DND-41 (cell line): Measurements from ENCODE around the gene CHTF18.

ENCODE experiments used
- ATAC-seq: fragments of 200-7000 bp; cut with Tn5 transposase; 3 replicates; pipeline ENCODE4 v1.9.1; 2021; ENCODE audit warnings: low read depth; ENCODE audit not compliant: insufficient read depth
- DNase-seq: peaks from one replicate; pipeline ENCODE4 v3.0.0-alpha.2; 2020
- H2AFZ ChIP-seq: 2 replicates; pipeline ENCODE4 v1.6.0; 2012; ENCODE audit warnings: low read depth, low read length
- H3K27ac ChIP-seq: 2 replicates; pipeline ENCODE4 v1.5.1; 2012; ENCODE audit warnings: low read length, inconsistent platforms
- H3K27me3 ChIP-seq: fragments of 200-600 bp; sonication (generic); 2 replicates; pipeline ENCODE4 v1.6.0; 2012; ENCODE audit warnings: low read length, mild to moderate bottlenecking, inconsistent platforms; ENCODE audit not compliant: insufficient read depth, poor library complexity
- H3K36me3 ChIP-seq: 2 replicates; pipeline ENCODE4 v1.5.1; 2012; ENCODE audit warnings: low read length, inconsistent platforms; ENCODE audit not compliant: insufficient read depth
- H3K4me1 ChIP-seq: 2 replicates; pipeline ENCODE4 v1.5.1; 2012; ENCODE audit warnings: mild to moderate bottlenecking, low read length; ENCODE audit not compliant: insufficient read depth
- H3K4me2 ChIP-seq: 2 replicates; pipeline ENCODE4 v1.6.0; 2012; ENCODE audit warnings: mild to moderate bottlenecking, moderate library complexity, low read length, inconsistent platforms; ENCODE audit not compliant: insufficient read depth
- H3K4me3 ChIP-seq, 2 experiments: fragments of 200-600 bp in 1 of 2; shearing (Covaris generic) in 1 of 2; 2 replicates each; pipeline ENCODE4 v1.5.1; 2012 to 2016; ENCODE audit warnings: inconsistent platforms in 2 of 2, low read length in 2 of 2, mild to moderate bottlenecking in 2 of 2, low read depth in 1 of 2, moderate library complexity in 1 of 2
- H3K79me2 ChIP-seq: 2 replicates; pipeline ENCODE4 v1.6.0; 2012; ENCODE audit warnings: low read length, inconsistent platforms; ENCODE audit not compliant: insufficient read depth
- H3K9ac ChIP-seq: 2 replicates; pipeline ENCODE4 v1.6.0; 2012; ENCODE audit warnings: low read depth, mild to moderate bottlenecking, inconsistent platforms, low read length, moderate library complexity
- H3K9me3 ChIP-seq: 2 replicates; pipeline ENCODE4 v1.5.1; 2012; ENCODE audit warnings: low read length, moderate library complexity, mild to moderate bottlenecking, inconsistent platforms; ENCODE audit not compliant: insufficient read depth, severe bottlenecking
- H4K20me1 ChIP-seq: 2 replicates; pipeline ENCODE4 v1.6.0; 2012; ENCODE audit warnings: low read length; ENCODE audit not compliant: insufficient read depth
- CTCF ChIP-seq: IDR thresholded peaks from 2 replicates; pipeline ENCODE4 v1.5.1; 2012; ENCODE audit warnings: borderline replicate concordance, low read length, moderate library complexity, mild to moderate bottlenecking; ENCODE audit not compliant: poor library complexity, severe bottlenecking; ENCODE audit errors: extremely low read depth
- EZH2 ChIP-seq: IDR thresholded peaks from 3 replicates; pipeline ENCODE4 v1.6.1; 2012; ENCODE audit warnings: borderline replicate concordance, low read depth, mild to moderate bottlenecking, moderate library complexity, low read length, inconsistent platforms; ENCODE audit not compliant: severe bottlenecking

CHTF18 gene

DNA sequence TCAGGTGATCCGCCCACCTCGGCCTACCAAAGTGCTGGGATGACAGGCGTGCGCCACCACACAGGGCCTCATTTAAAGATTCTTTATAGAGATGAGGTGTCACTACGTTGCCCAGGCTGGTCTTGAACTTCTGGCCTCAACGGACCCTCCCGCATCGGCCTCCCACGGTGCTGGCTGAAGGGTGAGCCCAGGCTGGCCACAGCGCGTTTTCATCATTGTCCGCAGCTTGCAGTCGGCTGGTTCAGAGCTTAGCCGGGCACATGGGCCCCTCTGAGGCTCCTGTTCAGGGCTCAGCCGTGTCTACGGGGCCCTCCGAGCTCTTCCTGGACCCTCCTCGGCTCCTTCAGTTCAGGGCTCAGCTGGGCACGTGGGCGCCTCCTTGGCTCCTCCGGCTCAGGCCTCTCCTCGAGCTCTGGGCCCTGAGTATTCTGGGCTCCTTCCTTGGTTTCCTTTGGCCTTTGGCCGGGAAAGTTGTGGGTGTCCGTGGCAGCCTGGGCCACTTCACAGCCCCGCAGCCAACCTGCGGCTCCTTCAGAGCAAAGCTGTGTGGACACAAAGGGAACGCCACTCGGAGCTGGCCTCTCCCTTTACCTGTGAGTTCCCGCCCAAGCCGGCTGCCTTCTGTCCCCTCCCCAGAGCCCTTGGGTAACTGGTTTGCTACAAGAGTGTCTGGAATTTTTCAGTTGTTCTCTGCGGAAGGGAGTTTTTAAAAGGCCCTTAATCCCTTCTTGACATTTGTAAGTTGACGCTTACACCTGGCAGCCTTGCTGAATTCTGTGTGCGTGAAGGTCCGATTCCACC lies 29.1 kb upstream of the CHTF18 start:
- H3K4me1 ChIP-seq, result no peaks in the 10 kb centered on the region
- no peak overlapping the region for H3K27ac ChIP-seq
- no peak overlapping the region for H3K9ac ChIP-seq
- no peak overlapping the region for H3K4me3 ChIP-seq
- no peak for ATAC-seq
- H3K9me3 ChIP-seq, result no peaks in the 10 kb centered on the region
- DNase-seq, result no peak
- H3K4me2 ChIP-seq, result no peak overlapping the region
- TF ChIP-seq CTCF, result no peak
- no peak for TF ChIP-seq EZH2
- no peaks in the 10 kb centered on the region; the same call in 1 of the 2 replicates for H4K20me1 ChIP-seq
- H3K36me3 ChIP-seq, result no peaks in the 10 kb centered on the region
- no peak overlapping the region for H2AFZ ChIP-seq
- no peaks in the 10 kb centered on the region for H3K79me2 ChIP-seq
- no peaks in the 10 kb centered on the region for H3K27me3 ChIP-seq

DNA sequence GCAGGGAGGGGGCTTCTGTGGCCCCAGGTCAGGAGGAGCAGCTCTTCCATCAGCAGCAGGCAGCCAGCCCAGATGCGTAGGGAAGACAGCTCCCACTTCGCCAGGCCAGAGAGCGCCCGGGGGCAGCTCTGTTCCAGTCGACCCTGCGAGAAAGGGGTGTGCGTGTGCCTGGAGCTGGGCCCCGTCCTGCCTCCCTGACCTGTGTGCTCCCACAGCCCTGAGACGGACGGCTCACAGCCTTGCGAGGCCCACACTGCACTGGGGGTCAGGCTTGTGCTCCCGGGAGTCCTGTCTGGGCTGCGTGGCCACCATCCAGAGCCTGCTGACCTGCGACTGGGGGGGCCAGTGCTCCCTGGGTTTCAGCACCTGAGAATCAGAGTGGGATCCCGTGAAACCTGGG lies 28.4 kb upstream of the CHTF18 start:
- H3K4me3 ChIP-seq, result no peak overlapping the region
- no peaks in the 10 kb centered on the region for H3K36me3 ChIP-seq
- no peak overlapping the region for H2AFZ ChIP-seq
- DNase-seq (no peak), ATAC-seq (no peak)
- H3K9me3 ChIP-seq, result no peaks in the 10 kb centered on the region
- no peaks in the 10 kb centered on the region; the same call in 1 of the 2 replicates for H4K20me1 ChIP-seq
- H3K4me1 ChIP-seq, result no peaks in the 10 kb centered on the region
- H3K27ac ChIP-seq, result no peak overlapping the region
- TF ChIP-seq CTCF (no peak), EZH2 (no peak)
- H3K9ac ChIP-seq, result no peak overlapping the region
- no peak overlapping the region for H3K4me2 ChIP-seq
- H3K79me2 ChIP-seq, result no peaks in the 10 kb centered on the region
- H3K27me3 ChIP-seq, result no peaks in the 10 kb centered on the region

DNA sequence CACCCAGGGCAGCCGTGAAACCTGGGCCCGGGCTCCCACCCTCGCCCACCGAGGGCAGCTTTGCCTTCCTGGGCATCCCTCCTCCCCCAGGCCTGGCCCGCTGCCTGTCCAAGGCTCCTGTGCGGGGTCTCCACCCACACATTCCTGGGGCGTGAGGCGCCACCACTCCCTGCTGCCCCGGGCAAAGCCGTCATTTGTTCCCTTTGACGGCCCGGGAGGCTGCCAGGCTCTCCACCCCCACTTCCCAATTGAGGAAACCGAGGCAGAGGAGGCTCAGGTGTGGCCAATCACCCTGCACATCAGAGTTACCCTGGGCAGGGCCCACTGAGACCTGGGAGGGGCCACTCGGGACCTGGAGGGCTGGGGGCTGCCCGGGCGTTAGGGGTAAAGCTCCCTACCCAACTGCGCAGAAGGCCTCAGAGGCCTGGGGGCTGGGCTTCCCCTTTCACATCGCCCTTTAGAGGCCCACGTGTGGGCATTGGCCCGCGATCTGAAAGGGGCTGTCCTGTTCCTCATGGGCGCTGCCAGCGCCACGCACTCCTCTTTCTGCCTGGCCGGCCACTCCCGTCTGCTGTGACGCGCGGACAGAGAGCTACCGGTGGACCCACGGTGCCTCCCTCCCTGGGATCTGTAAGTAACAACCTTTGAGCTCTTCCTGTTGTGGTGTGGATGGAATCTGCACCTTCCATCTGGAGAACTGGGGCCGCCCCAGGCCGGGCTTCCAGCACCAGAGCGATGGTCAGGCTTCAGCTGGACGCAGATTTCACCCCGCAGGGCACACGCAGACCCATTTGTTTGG lies 27.7 kb upstream of the CHTF18 start, which contains the start of gene MSLN:
Gene MSLN (plus strand): TSS at position 190 of the 799 bp plus-strand sequence. CDS start 1,947 bp downstream, outside the sequence.
- DNase-seq, result no peak
- Histone ChIP-seq H3K79me2 (no peaks in the 10 kb centered on the region), H3K4me2 (no peak within 1 kb of the TSS), H3K4me1 (no peaks in the 10 kb centered on the region), H3K36me3 (no peaks in the 10 kb centered on the region), H3K4me3 (no peak within 1 kb of the TSS), H3K9me3 (no peaks in the 10 kb centered on the region), H2AFZ (no peak within 1 kb of the TSS), H3K27me3 (no peaks in the 10 kb centered on the region), H3K27ac (no peak within 1 kb of the TSS), H4K20me1 (no peaks in the 10 kb centered on the region; the same call in 1 of the 2 replicates), H3K9ac (no peak within 1 kb of the TSS)
- TF ChIP-seq CTCF, result no peak
- no peak for TF ChIP-seq EZH2
- ATAC-seq, result no peak
